GM21723 (cell line): ENCODE results near the gene GKN1.

Experiments used
- ATAC-seq: cut with Tn5 transposase; IDR thresholded peaks from one replicate; pipeline ENCODE4 v1.9.1; 2021; ENCODE audit warnings: mild to moderate bottlenecking, moderate library complexity; ENCODE audit not compliant: unreplicated experiment

The GKN1 gene, protein sequence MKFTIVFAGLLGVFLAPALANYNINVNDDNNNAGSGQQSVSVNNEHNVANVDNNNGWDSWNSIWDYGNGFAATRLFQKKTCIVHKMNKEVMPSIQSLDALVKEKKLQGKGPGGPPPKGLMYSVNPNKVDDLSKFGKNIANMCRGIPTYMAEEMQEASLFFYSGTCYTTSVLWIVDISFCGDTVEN

DNA sequence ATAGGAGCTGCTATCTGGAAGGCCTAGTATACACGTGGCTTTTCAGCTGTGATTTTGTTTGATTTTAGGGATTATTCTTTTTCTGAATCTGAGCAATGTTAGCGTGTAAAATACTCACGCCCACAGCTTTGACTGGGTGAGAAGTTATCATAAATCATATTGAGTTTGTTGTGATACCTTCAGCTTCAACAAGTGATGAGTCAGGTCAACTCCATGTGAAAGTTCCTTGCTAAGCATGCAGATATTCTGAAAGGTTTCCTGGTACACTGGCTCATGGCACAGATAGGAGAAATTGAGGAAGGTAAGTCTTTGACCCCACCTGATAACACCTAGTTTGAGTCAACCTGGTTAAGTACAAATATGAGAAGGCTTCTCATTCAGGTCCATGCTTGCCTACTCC lies at the start of gene GKN1:
TSS of gene GKN1 (plus strand) at position 386 of the 400 bp plus-strand sequence. CDS start 42 bp downstream, outside the sequence.
- no peak for ATAC-seq

DNA sequence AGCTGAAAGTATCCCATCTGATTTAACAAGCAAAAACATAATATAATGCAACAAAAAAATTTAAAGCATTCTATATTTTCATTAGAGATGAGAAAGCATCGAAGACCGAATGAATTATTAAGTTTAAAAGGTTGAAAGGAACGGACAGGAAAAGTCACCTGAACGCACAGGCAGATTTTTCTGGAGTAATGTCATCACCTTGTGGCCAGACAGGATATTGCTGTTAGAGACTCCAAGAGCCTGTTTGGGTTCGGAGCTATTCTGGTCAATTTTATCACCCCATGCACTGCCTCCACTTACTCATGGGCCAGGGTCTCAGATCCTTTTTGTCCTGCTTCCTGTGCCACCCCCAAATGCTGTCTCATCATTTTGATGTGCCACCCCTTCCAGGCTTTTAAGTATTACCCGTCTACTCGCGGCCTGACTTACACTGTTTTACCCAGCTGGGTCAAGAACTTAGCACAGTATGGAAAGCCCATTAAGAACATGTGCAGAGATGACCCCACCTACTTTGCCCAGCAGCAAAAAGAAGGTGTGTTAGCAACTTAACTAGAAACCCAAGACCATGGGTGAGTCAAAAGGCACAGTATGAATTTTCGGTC lies 49.0 kb upstream of the GKN1 start:
- no peak for ATAC-seq

DNA sequence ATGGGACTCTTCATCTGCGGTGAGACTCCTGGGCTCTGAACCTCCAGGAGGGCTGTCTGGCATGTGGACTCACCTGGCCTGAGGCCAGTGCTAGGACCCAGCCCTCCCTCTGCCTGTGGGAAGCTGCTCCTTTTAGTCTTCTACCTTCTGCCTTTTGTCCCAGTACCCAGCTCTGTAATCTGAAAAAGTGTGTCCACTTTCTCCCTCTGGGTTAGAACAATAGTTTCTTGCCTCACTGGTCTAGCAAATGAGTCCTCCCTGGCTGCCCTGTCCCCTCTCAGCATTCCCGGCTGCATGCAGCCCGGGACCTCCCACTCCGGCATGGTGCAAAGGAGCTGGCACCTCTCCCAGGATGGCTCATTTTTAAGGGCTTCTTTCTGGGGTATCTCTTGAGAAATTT lies 47.6 kb upstream of the GKN1 start:
- no peak for ATAC-seq

DNA sequence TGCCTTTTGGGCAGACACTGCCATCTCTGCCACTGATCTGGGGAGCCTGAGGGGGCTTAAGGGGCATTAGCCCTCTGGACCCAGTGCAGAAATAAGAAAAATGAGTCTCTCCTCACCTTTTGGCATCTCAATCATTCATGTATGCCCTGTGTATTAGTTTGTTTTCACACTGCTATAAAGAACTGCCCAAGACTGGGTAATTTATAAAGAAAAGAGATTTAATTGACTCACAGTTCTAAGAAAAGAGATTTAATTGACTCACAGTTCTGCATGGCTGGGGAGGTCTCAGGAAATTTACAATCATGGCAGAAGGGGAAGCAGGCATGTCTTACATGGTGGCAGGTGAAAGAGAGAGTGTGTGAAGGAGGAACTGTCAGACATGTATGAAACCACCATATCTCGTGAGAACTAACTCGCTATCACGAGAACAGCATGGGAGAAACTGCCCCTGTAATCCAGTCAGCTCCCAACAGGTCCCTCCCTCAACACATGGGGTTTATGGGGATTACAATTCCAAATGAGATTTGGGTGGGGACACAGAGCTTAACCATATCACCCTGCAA lies 43.2 kb upstream of the GKN1 start:
- no peak for ATAC-seq

DNA sequence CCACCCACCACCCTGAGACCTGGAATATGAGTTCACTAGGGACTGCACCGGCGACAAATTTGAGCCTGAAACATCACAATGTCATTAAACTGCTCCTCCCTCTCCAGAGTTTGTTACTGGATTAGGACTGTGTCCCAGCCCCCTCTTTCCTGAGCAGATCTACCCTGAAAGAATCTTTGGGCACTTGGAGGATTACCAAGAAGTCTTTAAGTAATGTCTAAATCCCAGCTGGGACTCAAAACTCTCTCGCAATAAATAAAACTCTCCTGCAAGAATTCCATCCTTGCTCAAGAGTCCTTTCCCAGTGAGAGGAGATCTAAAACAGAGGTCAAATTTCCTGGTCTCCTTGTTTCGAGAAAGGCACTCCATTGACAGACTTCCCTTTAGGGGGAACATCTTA lies 42.6 kb upstream of the GKN1 start:
- ATAC-seq: no peak

DNA sequence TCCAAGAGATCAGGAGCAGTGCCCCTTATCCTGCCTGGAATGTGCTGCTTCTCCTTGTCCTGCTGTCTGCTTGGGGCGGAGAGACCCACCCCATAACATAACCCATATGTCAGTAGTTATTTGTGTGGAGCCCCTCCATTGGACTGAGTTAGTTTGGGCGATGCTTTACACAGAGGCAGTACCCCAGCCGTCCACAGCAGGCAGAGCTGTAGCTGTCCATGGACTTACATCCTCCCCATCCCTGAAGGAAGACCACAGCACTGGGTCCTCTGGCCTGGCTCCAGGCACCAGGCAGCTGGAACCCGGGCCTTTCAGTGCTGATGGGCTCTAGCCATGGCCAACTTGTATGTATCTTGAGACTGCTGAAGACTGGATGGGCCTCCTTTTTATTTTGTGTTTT lies 42.0 kb upstream of the GKN1 start:
- ATAC-seq: no peak

DNA sequence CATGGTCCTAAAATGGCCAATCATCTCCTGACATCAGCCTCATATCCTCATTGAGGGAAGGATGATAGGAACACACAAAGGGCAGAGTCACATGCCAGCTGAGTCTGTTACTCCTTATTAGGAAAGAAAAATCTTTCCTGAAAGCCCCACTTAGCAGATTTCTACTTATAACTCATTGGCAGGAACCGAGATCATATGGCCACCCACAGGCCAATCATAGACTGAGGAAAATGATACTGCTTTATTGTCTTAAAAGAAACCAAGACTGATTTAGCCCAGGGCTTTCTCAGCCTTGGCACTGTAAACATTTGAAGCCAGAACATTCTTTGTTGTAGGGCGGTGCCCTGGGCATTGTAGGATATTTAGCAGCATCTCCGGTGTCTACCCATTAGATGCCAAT lies 40.4 kb upstream of the GKN1 start:
- no peak for ATAC-seq

DNA sequence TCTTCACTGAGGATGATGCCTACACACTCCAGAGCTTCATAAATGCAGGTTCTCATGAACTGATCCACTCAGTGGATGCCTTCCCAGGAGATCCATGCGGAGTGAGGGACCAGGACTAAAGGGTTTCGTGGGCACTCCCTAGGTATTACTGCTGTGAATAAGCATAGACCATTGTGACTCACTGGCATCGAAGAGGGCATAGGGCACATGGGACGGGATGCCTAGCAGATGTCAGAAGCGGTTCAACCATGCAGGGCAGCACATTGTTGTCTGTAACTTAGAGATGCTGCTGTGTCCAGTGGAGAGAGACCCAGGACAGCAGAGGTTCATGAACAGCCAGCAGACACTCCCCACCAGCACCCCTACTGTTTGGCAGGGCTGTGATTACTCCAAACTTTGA lies 39.0 kb upstream of the GKN1 start:
- ATAC-seq: no peak

DNA sequence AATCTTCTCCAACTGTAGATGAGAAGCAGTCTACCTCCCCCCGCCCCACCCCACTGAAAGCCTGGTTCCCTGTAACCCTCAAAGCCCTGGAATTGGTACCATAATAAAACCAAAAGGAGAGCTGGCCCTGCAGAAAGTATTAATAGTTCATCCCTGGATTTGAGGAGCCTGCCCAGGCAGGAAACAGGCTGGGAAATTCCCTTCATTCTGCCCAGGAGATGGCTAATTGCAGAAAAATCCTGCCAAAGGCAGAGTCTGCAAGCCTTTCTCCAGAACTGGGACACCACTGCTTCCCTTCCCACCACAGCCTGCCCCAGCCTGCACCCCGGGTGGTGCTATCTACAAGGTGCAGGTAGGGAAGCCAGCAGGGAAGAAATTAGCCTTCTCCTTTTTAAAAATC lies 38.0 kb upstream of the GKN1 start:
- ATAC-seq: no peak

DNA sequence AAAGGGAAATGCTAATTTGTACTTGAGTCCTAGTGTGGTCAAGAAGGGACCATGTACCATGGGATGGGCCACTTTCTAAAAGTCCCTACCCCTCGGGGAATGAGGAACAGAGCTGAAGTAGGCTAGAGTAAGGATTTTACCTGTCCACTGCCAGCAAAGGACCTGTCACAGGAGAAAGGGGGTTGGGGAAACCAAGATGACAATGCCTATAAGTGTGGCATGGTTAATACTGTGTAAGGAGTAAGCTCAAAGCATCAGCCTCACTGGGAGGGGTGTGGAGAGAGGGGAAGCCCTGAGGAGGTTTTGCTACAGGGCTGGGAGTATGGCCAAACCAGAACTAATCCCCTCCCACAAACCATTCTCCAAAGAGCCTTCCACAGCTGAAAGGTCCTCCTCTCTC lies 37.5 kb upstream of the GKN1 start:
- no peak for ATAC-seq

DNA sequence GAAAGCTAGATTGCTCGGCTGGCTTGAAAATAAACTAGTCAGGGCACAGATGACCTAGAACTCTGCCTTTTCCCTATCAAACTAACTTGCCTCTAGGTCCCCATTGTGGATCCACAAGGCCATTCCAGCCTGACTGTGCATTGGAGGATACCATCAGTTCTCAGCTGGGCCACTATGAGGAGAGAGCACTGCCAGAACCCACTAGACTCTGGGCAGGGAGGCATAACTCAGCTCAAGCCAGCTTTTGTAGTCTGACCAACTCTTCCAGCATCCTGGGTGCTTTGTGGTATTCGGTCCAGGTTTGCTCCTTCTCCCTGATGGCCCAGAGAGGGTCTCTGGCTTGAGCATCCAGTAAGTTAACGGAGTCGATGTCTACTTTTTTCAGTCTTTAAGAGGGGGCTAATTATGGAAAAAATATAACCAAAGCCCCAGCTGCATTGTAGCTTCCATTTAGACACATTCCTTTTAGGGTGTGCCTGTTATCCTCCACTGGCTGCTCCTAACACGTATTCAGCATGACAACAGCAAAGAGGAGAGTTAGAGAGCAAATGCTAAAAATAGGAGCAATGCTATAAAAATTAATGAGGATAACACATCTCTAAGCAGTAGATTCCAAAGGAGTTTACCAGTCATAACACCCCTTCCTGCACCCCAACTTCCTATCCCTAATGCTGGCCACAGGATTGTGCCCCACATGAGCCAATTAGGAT lies 36.9 kb upstream of the GKN1 start:
- ATAC-seq: no peak

DNA sequence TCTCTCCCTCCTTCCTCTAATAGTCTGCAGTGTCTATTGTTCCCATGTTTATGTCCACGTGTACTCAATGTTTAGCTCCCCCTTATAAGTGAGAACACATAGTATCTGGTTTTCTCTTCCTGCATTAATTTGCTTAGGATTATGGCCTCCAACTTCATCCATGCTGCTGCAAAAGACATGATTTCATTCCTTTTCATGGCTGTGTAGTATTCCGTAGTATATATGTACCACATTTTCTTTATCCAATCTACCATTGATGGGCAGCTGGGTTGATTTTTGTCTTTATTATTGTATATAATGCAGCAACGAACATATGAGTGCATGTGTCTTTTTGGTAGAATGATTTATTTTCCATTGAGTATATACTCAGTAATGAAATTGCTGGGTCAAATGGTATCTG lies 35.5 kb upstream of the GKN1 start:
- no peak for ATAC-seq

DNA sequence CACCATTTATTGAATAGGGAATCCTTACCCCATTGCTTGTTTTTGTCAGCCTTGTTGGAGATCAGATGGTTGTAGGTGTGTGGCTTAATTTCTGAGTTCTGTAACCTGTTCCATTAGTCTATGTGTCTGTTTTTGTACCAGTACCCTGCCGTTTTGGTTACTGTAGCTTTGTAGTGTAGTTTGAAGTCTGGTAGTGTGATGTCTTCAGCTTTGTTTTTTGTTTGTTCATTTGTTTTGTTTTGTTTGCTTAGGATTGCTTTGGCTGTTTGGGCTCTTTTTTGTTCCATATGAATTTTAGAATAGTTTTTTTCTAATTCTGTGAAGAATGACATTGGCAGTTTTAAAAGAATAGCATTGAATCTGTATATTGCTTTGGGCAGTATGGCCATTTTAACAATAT lies 34.5 kb upstream of the GKN1 start:
- no peak for ATAC-seq

DNA sequence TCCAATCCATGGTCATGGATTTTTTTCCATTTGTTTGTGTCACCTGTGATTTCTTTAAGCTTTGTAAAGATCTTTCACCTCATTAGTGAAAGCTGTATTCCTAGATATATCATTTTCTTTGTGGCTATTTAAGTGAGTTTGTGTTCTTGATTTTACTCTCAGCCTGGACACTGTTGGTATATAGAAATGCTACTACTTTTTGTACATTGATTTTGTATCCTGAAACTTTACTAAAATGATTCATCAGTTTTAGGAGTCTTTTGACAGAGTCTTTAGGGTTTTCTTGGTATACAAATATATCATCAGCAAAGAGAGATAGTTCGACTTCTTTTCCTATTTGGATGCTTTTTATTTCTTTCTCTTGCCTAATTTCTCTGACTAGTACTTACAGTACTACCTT lies 34.1 kb upstream of the GKN1 start:
- no peak for ATAC-seq

DNA sequence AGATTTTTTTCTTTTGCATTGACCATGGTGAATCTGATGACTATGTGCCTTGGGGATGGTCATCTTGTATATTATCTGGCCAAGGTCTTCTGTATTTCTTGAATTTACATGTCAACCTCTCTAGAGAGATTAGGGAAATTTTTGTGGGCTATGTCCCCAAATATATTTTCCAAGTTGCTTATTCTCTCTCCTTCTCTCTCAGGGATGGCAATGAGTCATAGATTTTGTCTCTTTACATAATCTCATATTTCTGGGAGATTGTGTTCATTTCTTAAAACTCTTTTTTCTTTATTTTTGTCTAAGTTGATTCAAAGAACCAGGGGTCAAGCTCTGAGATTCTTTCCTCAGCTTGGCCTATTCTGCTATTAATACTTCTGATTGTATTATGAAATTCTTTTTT lies 31.6 kb upstream of the GKN1 start:
- no peak for ATAC-seq

DNA sequence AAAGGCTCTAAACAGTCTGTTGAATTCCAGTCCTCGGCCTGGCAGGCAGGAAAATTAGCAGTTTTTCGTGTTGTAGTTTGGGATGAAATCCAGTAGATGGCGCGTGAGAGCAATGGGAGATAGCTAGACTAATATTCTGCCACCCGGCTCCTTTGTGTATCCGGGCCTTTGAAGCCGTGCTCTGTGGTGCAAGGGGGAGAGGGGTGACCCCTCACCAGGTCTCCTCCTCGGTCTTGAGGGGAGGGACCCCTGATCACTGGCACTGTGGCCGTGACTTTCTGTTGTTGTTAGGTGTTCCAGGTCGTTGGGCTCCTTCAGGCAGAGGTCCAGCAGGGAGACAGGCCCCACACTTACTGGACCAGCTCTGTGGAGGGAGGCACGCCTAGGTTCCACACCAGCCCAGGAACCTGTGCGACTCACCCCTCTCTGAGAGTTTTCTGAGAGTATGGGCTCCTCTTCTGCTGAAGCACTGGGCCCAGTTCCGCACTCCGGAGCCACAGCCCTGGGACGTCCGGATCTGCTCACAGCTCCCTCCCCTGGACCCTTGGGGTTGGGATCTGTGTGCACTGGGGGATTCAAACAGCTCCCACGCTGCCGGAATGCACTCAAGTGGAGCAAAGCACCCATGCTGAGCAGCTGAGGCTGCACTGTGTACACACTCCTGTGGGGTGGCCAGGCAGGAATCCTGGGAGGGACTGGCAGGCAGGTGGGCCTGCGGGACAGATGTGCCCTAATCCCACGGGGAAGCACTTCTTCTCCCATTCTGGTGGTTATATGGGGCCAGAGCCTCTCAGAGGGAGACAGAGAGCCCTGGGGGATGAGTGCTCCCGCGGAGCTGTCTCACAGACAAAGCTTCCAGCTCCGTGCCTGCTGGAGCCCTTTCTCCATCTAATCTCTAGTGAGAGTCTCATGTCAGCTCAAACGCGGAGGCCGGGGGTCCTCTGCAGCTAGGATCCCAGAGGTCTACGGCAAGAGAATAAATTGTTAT lies 30.6 kb upstream of the GKN1 start:
- ATAC-seq: no peak

DNA sequence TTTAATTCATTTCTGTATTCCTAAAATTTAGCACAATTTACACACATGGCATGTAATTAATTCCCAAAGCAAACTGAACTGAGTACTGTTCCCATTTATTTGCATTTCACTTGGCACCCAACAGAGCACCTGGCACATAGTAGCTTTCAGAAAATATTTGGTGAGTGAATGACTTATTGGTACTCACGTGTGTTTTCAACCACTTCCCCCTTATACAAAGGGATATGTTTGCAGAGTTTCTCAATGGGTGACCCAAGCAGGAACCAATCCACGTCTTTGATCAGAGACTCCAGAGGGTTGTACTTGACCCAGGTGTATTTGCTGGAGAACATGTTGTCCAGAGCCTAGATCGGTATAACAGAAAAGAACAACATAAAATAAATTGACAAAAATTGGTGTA lies 28.3 kb upstream of the GKN1 start:
- no peak for ATAC-seq

DNA sequence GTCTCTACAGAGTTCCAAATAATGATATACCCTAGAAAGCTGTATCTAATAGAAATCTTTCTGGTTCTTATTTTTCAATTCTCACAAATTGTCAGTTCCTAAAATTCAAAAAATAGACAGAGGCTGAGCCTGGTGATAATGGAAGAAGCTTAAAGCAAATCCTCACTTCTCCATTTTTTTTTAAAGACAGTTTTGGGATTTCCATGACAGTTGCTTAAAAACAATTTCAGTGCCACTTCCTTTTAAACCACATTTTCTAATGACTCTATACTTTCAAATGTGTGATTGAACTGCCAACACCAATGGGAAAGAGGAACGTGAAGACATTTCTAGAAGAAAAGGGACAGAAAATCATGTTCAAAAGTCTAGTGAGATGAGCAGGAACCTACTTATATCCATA lies 25.7 kb upstream of the GKN1 start:
- ATAC-seq: no peak

DNA sequence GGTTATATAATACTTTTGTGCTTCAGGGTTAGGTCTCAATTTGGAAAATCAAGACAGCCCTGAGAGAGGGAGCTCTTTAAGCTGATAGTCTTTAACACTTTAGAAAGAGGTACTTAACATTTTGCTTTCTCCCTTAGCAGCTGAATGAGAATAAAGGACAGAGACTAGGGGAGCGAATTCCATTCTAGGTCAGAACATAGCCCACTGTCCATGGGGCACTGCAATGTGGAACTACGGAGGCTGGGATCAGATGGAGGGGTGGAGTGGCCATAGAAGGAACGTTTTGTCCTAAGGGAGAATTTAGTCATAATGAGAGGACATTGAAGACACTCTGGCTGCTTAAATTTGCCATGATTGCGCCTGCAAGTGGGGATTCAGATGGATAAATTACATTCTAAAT lies 22.5 kb upstream of the GKN1 start:
- no peak for ATAC-seq

DNA sequence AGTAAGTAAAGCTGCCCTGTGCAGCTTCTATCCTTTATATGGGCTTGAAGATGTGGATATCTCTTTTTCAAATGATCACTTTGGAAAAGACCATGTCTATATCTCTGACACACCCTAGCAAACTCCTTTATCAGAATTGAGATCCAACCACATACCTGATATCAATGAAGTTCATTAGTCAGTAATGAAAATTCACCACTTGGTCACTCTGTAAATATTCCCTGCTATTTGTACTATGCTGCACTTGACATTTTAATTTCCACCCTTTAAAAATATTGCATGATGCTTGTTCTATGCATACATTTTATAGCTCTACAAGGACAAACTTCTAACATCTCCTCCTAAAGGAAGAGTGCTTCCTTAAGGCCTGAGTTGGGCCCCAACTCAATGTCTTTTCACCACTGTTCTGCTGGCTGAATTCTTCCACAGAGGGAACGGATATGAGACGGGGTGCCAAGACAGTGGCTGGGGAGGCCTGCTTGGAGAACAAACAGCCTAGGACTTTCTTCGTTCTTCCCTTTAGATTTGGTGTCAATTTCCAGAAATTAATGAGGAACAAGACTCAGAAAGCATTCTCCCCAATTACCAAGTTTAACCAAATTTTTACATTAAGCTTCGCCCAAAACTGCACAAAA lies 21.4 kb upstream of the GKN1 start, which contains the start of gene GKN2:
TSS of gene GKN2 (minus strand) at position 7 of the 635 bp plus-strand sequence. CDS start 32 bp downstream, outside the sequence.
- ATAC-seq: no peak
